Chondrocyte (in vitro differentiated cells): ENCODE results near the gene SDHD. TPM values are rescaled to one million over a fixed set of nuclear protein-coding genes. Genes with fewer than 3 reads are reported as not detected.

ENCODE experiments used
- DNase-seq: peaks from one replicate; pipeline ENCODE4 v3.0.0; 2021; ENCODE audit warnings: mixed read lengths, low spot score
- H3K27ac Mint-ChIP-seq: one replicate; pipeline ENCODE4 v1.8.0; 2021; ENCODE audit warnings: mild to moderate bottlenecking, moderate library complexity, mixed read lengths; ENCODE audit not compliant: unreplicated experiment
- H3K27me3 Mint-ChIP-seq: 2 replicates; pipeline ENCODE4 v1.8.0; 2021; ENCODE audit warnings: low read depth, mixed read lengths
- H3K36me3 Mint-ChIP-seq: 2 replicates; pipeline ENCODE4 v1.8.0; 2021; ENCODE audit warnings: low read depth, mixed read lengths
- H3K4me1 Mint-ChIP-seq: 2 replicates; pipeline ENCODE4 v1.8.0; 2021; ENCODE audit warnings: low read depth, mild to moderate bottlenecking, mixed read lengths
- H3K4me3 Mint-ChIP-seq: one replicate; pipeline ENCODE4 v1.8.0; 2021; ENCODE audit warnings: mild to moderate bottlenecking, moderate library complexity, mixed read lengths; ENCODE audit not compliant: unreplicated experiment
- H3K9me3 Mint-ChIP-seq: 2 replicates; pipeline ENCODE4 v1.8.0; 2021; ENCODE audit warnings: low read depth, mixed read lengths
- CTCF ChIP-seq: fragments of 200-600 bp; sonication (generic); IDR thresholded peaks from 2 replicates; pipeline ENCODE4 v1.5.0; 2021; ENCODE audit warnings: antibody characterized with exemption, mild to moderate bottlenecking, moderate library complexity
- total RNA-seq: library from RNA; stranded (reverse); gene quantifications from 3 replicates; pipeline ENCODE4 v1.2.1, GENCODE V29; 2021

The SDHD gene
- total RNA-seq, 1 donor from 2014 or later = 52.0 TPM

- Mint-ChIP-seq H3K27me3 (no peaks in the 10 kb centered on the region), H3K4me3 (no peak overlapping the region), H3K36me3 (peaks cover 33% of the 10 kb centered on the region), H3K27ac (no peak overlapping the region), H3K9me3 (peaks cover 3% of the 10 kb centered on the region), H3K4me1 (peaks cover 14% of the 10 kb centered on the region)
- no peak for DNase-seq
- TF ChIP-seq CTCF = no peak
These were observed 36.9 kb upstream of the SDHD start for GRCh38 chr11:112049777-112050176.

GRCh38 chr11:112050721-112051120 is 36.0 kb upstream of the SDHD start:
- Mint-ChIP-seq H3K27me3 (no peaks in the 10 kb centered on the region), H3K36me3 (peaks cover 29% of the 10 kb centered on the region), H3K27ac (no peak overlapping the region), H3K9me3 (peaks cover 3% of the 10 kb centered on the region), H3K4me1 (peaks cover 14% of the 10 kb centered on the region), H3K4me3 (no peak overlapping the region)
- DNase-seq = no peak
- no peak for TF ChIP-seq CTCF

GRCh38 chr11:112051768-112052167 is 34.9 kb upstream of the SDHD start:
- Mint-ChIP-seq H3K27me3 (no peaks in the 10 kb centered on the region), H3K4me1 (peaks cover 14% of the 10 kb centered on the region), H3K9me3 (peaks cover 3% of the 10 kb centered on the region), H3K36me3 (peaks cover 26% of the 10 kb centered on the region), H3K4me3 (no peak overlapping the region), H3K27ac (no peak overlapping the region)
- no peak for TF ChIP-seq CTCF
- no peak for DNase-seq

GRCh38 chr11:112057170-112057569 is 29.5 kb upstream of the SDHD start:
- no peak overlapping the region for H3K4me3 Mint-ChIP-seq
- H3K36me3 Mint-ChIP-seq = peaks cover 8% of the 10 kb centered on the region
- TF ChIP-seq CTCF = no peak
- H3K27ac Mint-ChIP-seq = no peak overlapping the region
- no peaks in the 10 kb centered on the region for H3K9me3 Mint-ChIP-seq
- H3K27me3 Mint-ChIP-seq = no peaks in the 10 kb centered on the region
- H3K4me1 Mint-ChIP-seq = no peaks in the 10 kb centered on the region
- no peak for DNase-seq

GRCh38 chr11:112058103-112058502 is 28.6 kb upstream of the SDHD start:
- H3K4me1 Mint-ChIP-seq = peaks cover 6% of the 10 kb centered on the region
- H3K27me3 Mint-ChIP-seq = no peaks in the 10 kb centered on the region
- H3K36me3 Mint-ChIP-seq = peaks cover 11% of the 10 kb centered on the region
- H3K9me3 Mint-ChIP-seq = no peaks in the 10 kb centered on the region
- no peak for DNase-seq
- no peak for TF ChIP-seq CTCF
- no peak overlapping the region for H3K27ac Mint-ChIP-seq
- no peak overlapping the region for H3K4me3 Mint-ChIP-seq
